ENCODE results near the gene CCL18.
"Not testable (repeated sequence)": the region's sequence is repeated elsewhere in the genome, so short reads cannot be mapped to it uniquely, and the experiment has no call there.

CCL18 gene

DNA sequence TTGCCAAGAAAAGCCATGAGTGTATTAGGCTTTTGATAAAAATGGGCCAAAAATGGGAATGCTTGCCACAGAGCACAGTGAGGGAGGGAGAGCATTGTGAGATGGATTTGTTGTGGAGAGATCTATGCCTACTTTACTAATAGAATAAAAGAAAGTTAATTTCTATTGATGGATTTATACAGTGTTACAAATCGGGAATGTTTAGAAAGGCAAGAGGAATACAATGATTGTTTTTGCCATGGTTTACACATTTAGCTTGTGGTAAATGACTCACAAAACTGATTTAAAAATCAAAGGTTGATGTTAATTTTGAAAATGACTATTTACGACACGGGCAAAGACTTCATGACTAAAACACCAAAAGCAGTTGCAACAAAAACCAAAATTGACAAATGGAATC lies 56.1 kb downstream of the CCL18 start:
- H3K27me3 ChIP-seq = peaks cover 0 to 12% of the 10 kb centered on the region in 2 donors
- H3K4me1 ChIP-seq = no peaks in the 10 kb centered on the region
- peaks cover 0 to 6% (median 0%) of the 10 kb centered on the region in 3 donors for H3K9me3 ChIP-seq
- H3K27ac ChIP-seq = no peak overlapping the region
- no peak overlapping the region for H3K4me3 ChIP-seq
- no peak for DNase-seq
- H3K36me3 ChIP-seq = no peaks in the 10 kb centered on the region
- TF ChIP-seq, protein P1, sequence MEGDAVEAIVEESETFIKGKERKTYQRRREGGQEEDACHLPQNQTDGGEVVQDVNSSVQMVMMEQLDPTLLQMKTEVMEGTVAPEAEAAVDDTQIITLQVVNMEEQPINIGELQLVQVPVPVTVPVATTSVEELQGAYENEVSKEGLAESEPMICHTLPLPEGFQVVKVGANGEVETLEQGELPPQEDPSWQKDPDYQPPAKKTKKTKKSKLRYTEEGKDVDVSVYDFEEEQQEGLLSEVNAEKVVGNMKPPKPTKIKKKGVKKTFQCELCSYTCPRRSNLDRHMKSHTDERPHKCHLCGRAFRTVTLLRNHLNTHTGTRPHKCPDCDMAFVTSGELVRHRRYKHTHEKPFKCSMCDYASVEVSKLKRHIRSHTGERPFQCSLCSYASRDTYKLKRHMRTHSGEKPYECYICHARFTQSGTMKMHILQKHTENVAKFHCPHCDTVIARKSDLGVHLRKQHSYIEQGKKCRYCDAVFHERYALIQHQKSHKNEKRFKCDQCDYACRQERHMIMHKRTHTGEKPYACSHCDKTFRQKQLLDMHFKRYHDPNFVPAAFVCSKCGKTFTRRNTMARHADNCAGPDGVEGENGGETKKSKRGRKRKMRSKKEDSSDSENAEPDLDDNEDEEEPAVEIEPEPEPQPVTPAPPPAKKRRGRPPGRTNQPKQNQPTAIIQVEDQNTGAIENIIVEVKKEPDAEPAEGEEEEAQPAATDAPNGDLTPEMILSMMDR (IDR thresholded peaks at IDR 0.05) = no peak
- intact Hi-C loops (cut with DNase I; ENCODE audit: low total_unique reads) = no loop called here

DNA sequence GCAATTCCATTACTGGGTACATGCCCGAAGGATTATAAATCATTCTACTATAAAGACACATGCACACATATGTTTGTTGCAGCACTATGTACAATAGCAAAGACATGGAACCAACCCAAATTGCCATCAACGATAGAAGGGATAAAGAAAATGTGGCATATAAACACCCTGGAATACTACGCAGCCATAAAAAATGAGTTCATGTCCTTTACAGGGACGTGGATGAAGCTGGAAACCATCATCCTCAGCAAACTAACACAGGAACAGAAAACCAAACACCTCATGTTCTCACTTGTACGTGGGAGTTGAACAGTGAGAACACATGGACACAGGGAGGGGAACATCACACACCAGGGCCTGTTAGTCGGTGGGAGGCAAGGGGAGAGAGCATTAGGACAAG lies 57.0 kb downstream of the CCL18 start:
- DNase-seq; H3K4me1 ChIP-seq; H3K4me3 ChIP-seq; H3K27ac ChIP-seq; H3K36me3 ChIP-seq; intact Hi-C loops (cut with DNase I; ENCODE audit: low total_unique reads): not testable (repeated sequence)
- Histone ChIP-seq H3K9me3 (peaks cover 0 to 10% (median 0%) of the 10 kb centered on the region in 3 donors), H3K27me3 (peaks cover 0 to 16% of the 10 kb centered on the region in 2 donors)

Measured in tibial artery (tissue), 4 donors.